GM23338 (cell line): Measurements from ENCODE around the gene PITPNC1. TPM values are rescaled to one million over a fixed set of nuclear protein-coding genes. Genes with fewer than 3 reads are reported as not detected.

ENCODE experiments used
- ATAC-seq: fragments of 200-7000 bp; cut with Tn5 transposase; 3 replicates; pipeline ENCODE4 v1.9.1; 2020
- DNase-seq: peaks from one replicate; pipeline ENCODE4 v3.0.0-alpha.2; 2015; ENCODE audit warnings: low spot score
- H2AFZ ChIP-seq: fragments of 200-600 bp; sonication (generic); 2 replicates; pipeline ENCODE4 v1.8.0; 2016; ENCODE audit warnings: antibody characterized with exemption, mild to moderate bottlenecking, moderate library complexity
- H3F3A ChIP-seq: fragments of 200-600 bp; sonication (generic); replicated peaks from 2 replicates; pipeline ENCODE4 v1.8.0; 2017; ENCODE audit warnings: antibody characterized with exemption, mixed run types, low read depth
- H3K27ac ChIP-seq: fragments of 200-600 bp; sonication (generic); 2 replicates; pipeline ENCODE4 v1.6.1; 2016; ENCODE audit warnings: low read depth
- H3K27me3 ChIP-seq: fragments of 200-600 bp; sonication (generic); 2 replicates; pipeline ENCODE4 v1.8.0; 2016; ENCODE audit warnings: mild to moderate bottlenecking, mixed run types, moderate library complexity; ENCODE audit not compliant: insufficient read depth
- H3K36me3 ChIP-seq: fragments of 200-600 bp; sonication (generic); 2 replicates; pipeline ENCODE4 v1.8.0; 2016; ENCODE audit warnings: mild to moderate bottlenecking; ENCODE audit not compliant: insufficient read depth
- H3K4me1 ChIP-seq: fragments of 200-600 bp; sonication (generic); 2 replicates; pipeline ENCODE4 v1.8.0; 2016; ENCODE audit warnings: mild to moderate bottlenecking, moderate library complexity; ENCODE audit not compliant: insufficient read depth
- H3K4me2 ChIP-seq: fragments of 200-600 bp; sonication (generic); 2 replicates; pipeline ENCODE4 v1.7.1; 2017; ENCODE audit warnings: mixed run types
- H3K4me3 ChIP-seq: fragments of 200-600 bp; sonication (generic); 2 replicates; pipeline ENCODE4 v1.6.1; 2016; ENCODE audit warnings: mixed run types
- H3K79me2 ChIP-seq: fragments of 200-600 bp; sonication (generic); replicated peaks from 2 replicates; pipeline ENCODE4 v1.8.0; 2017; ENCODE audit warnings: mild to moderate bottlenecking; ENCODE audit not compliant: insufficient read depth
- H3K9me2 ChIP-seq: fragments of 200-600 bp; sonication (generic); 2 replicates; pipeline ENCODE4 v1.8.0; 2017; ENCODE audit not compliant: insufficient read depth
- H4K20me1 ChIP-seq: fragments of 200-600 bp; sonication (generic); replicated peaks from 2 replicates; pipeline ENCODE4 v1.8.0; 2017; ENCODE audit warnings: mild to moderate bottlenecking; ENCODE audit not compliant: insufficient read depth
- H3K27ac Mint-ChIP-seq: 2 replicates; pipeline ENCODE4 v1.8.0; 2020; ENCODE audit warnings: inconsistent platforms, mild to moderate bottlenecking, moderate library complexity, mixed read lengths
- H3K27me3 Mint-ChIP-seq: 3 replicates; pipeline ENCODE4 v1.8.0; 2022; ENCODE audit warnings: low read depth, mild to moderate bottlenecking, moderate library complexity, mixed read lengths, inconsistent platforms; ENCODE audit not compliant: insufficient read depth, poor library complexity
- H3K36me3 Mint-ChIP-seq: 3 replicates; pipeline ENCODE4 v1.8.0; 2021; ENCODE audit warnings: low read depth, mild to moderate bottlenecking, inconsistent platforms, moderate library complexity, mixed read lengths
- H3K4me1 Mint-ChIP-seq: 3 replicates; pipeline ENCODE4 v1.8.0; 2020; ENCODE audit warnings: mild to moderate bottlenecking, inconsistent platforms, mixed read lengths
- H3K4me3 Mint-ChIP-seq: 3 replicates; pipeline ENCODE4 v1.8.0; 2021; ENCODE audit warnings: moderate library complexity, mild to moderate bottlenecking, inconsistent platforms, mixed read lengths
- H3K9me3 Mint-ChIP-seq: 3 replicates; pipeline ENCODE4 v1.8.0; 2020; ENCODE audit warnings: moderate library complexity, mild to moderate bottlenecking, inconsistent platforms, mixed read lengths
- CREB1 ChIP-seq: fragments of 250-450 bp; sonication (Bioruptor Pico); IDR thresholded peaks from 2 replicates; pipeline ENCODE4 v1.5.0; 2020; ENCODE audit warnings: low read depth, mild to moderate bottlenecking, moderate library complexity
- EZH2phosphoT487 ChIP-seq: fragments of 200-600 bp; sonication (generic); IDR thresholded peaks from one replicate; pipeline ENCODE4 v1.8.1; 2018; ENCODE audit warnings: antibody characterized with exemption; ENCODE audit not compliant: unreplicated experiment
- JUNB ChIP-seq: IDR thresholded peaks from one replicate; pipeline ENCODE4 v1.6.1; 2016; ENCODE audit warnings: antibody characterized with exemption; ENCODE audit not compliant: unreplicated experiment
- NANOG ChIP-seq: IDR thresholded peaks from 2 replicates; pipeline ENCODE4 v1.6.1; 2016; ENCODE audit warnings: antibody characterized with exemption, borderline replicate concordance
- ZNF331 ChIP-seq: fragments of 250-450 bp; sonication (Bioruptor Pico); IDR thresholded peaks from 2 replicates; pipeline ENCODE4 v1.5.0; 2020; ENCODE audit warnings: low read depth, mild to moderate bottlenecking, moderate library complexity
- polyA plus RNA-seq: library from polyadenylated mRNA; unstranded; fragments of >200 nt; fragmentation: Nextera tagmentation; extraction: Ambion mirVana; gene quantifications from 2 replicates; pipeline ENCODE4 v1.2.1, GENCODE V29; 2016
- total RNA-seq: library from RNA; depleted of rRNA; stranded (reverse); fragments of >200 nt; shearing (Covaris generic); gene quantifications from 2 replicates; pipeline ENCODE4 v1.2.3, GENCODE V29; 2014
- TF ChIP-seq, protein P1 (sequence below): IDR thresholded peaks from one replicate; pipeline ENCODE4 v1.6.1; 2018; ENCODE audit warnings: antibody characterized with exemption; ENCODE audit not compliant: unreplicated experiment
- TF ChIP-seq, protein P2 (sequence below), 2 experiments: fragments of 200-600 bp in 1 of 2; sonication (generic) in 1 of 2; conservative IDR thresholded peaks; 2 replicates each; pipeline versions ENCODE4 v1.5.1 to v1.6.1; 2016 to 2017; ENCODE audit warnings: antibody characterized with exemption in 2 of 2, low read depth in 2 of 2, mild to moderate bottlenecking in 2 of 2, moderate library complexity in 1 of 2
- TF ChIP-seq, protein P3 (sequence below): IDR thresholded peaks from 2 replicates; pipeline ENCODE4 v1.6.1; 2016; ENCODE audit warnings: antibody characterized with exemption

The PITPNC1 gene
- total and polyA plus RNA-seq, 2 experiments from 2014 or later: 23.0 to 32.6 TPM

DNA sequence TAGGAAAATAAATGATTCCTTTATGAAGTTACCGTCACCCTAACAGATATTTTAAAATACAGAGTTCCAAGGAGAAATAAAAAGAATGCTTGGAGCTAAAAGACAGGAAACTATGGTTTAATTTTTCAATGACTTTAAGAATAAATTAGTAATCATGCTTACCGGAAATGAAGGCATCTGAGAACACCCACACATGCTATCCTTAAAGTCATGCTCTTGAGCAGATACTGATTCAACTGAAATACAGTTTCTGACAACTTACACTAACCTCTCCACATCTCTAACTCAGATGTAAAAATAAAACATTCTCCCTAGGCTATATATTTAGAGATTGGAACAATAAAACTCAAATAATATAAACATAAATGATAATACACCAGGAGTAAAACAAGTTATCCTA lies 18.5 kb upstream of the PITPNC1 start:
- H3K9me3 Mint-ChIP-seq: no peaks in the 10 kb centered on the region
- Histone ChIP-seq H2AFZ (no peak overlapping the region), H4K20me1 (peaks cover 28% of the 10 kb centered on the region), H3K27me3 (no peaks in the 10 kb centered on the region), H3K4me3 (no peak overlapping the region), H3K27ac (peak overlapping the region; percentile 2; the same call in 1 of the 2 replicates), H3K9me2 (no peaks in the 10 kb centered on the region), H3K79me2 (peaks cover 92% of the 10 kb centered on the region), H3F3A (0 out of 2 replicates have a peak, but pooled peaks cover 9% of the 10 kb centered on the region), H3K36me3 (peaks cover 5% of the 10 kb centered on the region), H3K4me1 (peaks cover 12% of the 10 kb centered on the region), H3K4me2 (no peak overlapping the region)
- H3K4me3 Mint-ChIP-seq: no peak overlapping the region
- peaks cover 30% of the 10 kb centered on the region for H3K4me1 Mint-ChIP-seq
- H3K27me3 Mint-ChIP-seq: peaks cover 1% of the 10 kb centered on the region
- no peak overlapping the region for H3K27ac Mint-ChIP-seq
- TF ChIP-seq JUNB: no peak
- no peak for ATAC-seq
- no peak for DNase-seq
- H3K36me3 Mint-ChIP-seq: peaks cover 68% of the 10 kb centered on the region

DNA sequence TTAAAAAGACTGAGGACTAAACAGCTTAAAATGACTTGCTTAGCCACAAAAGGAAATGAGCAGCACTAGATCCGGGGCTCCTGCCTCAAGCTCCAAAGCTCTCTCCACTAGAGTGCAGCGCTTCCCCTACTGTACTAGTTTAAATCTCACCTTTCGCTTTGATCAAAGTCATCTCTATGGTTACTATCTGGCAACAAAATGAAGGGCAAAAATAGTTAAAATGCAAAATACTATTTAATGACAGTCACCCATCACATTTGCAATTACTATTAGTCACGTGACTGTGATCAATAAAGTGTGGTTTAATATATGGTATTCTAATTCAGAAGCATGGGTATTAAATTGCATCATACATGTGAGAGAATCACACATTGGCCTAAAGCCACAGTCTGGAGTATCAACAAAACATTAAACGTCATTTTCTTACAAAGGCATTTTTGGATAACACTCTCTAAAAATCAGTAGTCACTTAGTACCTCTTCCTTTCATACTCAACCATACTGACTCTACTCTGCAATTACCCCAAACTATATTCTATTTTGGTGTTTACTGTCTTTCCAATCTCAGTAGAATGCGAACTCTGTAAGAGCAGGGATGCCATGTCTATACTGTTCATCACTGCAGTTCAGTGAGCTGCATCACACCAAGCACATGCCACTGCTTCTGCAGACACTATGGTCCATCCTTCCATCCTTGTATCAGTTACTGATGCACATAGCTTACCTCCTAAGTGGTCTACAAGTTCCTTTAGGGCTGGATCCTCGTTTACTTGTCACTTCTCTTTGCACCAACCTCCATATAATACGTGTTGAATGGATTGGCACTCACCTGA lies 16.9 kb upstream of the PITPNC1 start:
- H3K4me3 Mint-ChIP-seq: no peak overlapping the region
- Histone ChIP-seq H3K4me2 (no peak overlapping the region), H3F3A (peaks cover 7% of the 10 kb centered on the region; the same call in 1 of the 2 replicates), H3K9me2 (no peaks in the 10 kb centered on the region), H2AFZ (no peak overlapping the region), H3K27me3 (no peaks in the 10 kb centered on the region), H3K27ac (peak overlapping the region; percentile 23; the same call in 1 of the 2 replicates), H3K36me3 (peaks cover 5% of the 10 kb centered on the region), H3K79me2 (peaks cover 98% of the 10 kb centered on the region), H3K4me1 (peaks cover 8% of the 10 kb centered on the region), H4K20me1 (peaks cover 38% of the 10 kb centered on the region), H3K4me3 (no peak overlapping the region)
- ATAC-seq: peak; percentile 83
- TF ChIP-seq EZH2phosphoT487 (no peak), CREB1 (no peak), NANOG (no peak), ZNF331 (CRISPR knock-in tag) (no peak)
- TF ChIP-seq, protein P1, sequence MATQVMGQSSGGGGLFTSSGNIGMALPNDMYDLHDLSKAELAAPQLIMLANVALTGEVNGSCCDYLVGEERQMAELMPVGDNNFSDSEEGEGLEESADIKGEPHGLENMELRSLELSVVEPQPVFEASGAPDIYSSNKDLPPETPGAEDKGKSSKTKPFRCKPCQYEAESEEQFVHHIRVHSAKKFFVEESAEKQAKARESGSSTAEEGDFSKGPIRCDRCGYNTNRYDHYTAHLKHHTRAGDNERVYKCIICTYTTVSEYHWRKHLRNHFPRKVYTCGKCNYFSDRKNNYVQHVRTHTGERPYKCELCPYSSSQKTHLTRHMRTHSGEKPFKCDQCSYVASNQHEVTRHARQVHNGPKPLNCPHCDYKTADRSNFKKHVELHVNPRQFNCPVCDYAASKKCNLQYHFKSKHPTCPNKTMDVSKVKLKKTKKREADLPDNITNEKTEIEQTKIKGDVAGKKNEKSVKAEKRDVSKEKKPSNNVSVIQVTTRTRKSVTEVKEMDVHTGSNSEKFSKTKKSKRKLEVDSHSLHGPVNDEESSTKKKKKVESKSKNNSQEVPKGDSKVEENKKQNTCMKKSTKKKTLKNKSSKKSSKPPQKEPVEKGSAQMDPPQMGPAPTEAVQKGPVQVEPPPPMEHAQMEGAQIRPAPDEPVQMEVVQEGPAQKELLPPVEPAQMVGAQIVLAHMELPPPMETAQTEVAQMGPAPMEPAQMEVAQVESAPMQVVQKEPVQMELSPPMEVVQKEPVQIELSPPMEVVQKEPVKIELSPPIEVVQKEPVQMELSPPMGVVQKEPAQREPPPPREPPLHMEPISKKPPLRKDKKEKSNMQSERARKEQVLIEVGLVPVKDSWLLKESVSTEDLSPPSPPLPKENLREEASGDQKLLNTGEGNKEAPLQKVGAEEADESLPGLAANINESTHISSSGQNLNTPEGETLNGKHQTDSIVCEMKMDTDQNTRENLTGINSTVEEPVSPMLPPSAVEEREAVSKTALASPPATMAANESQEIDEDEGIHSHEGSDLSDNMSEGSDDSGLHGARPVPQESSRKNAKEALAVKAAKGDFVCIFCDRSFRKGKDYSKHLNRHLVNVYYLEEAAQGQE: no peak
- TF ChIP-seq, protein P2, sequence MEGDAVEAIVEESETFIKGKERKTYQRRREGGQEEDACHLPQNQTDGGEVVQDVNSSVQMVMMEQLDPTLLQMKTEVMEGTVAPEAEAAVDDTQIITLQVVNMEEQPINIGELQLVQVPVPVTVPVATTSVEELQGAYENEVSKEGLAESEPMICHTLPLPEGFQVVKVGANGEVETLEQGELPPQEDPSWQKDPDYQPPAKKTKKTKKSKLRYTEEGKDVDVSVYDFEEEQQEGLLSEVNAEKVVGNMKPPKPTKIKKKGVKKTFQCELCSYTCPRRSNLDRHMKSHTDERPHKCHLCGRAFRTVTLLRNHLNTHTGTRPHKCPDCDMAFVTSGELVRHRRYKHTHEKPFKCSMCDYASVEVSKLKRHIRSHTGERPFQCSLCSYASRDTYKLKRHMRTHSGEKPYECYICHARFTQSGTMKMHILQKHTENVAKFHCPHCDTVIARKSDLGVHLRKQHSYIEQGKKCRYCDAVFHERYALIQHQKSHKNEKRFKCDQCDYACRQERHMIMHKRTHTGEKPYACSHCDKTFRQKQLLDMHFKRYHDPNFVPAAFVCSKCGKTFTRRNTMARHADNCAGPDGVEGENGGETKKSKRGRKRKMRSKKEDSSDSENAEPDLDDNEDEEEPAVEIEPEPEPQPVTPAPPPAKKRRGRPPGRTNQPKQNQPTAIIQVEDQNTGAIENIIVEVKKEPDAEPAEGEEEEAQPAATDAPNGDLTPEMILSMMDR (conservative IDR thresholded peaks at IDR 0.05; ENCODE audit: low read depth in 2 of 2): peak; percentile 60 to 62
- TF ChIP-seq, protein P3, sequence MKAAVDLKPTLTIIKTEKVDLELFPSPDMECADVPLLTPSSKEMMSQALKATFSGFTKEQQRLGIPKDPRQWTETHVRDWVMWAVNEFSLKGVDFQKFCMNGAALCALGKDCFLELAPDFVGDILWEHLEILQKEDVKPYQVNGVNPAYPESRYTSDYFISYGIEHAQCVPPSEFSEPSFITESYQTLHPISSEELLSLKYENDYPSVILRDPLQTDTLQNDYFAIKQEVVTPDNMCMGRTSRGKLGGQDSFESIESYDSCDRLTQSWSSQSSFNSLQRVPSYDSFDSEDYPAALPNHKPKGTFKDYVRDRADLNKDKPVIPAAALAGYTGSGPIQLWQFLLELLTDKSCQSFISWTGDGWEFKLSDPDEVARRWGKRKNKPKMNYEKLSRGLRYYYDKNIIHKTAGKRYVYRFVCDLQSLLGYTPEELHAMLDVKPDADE: no peak
- peak; percentile 75 for DNase-seq
- peaks cover 1% of the 10 kb centered on the region for H3K27me3 Mint-ChIP-seq
- H3K4me1 Mint-ChIP-seq: peaks cover 23% of the 10 kb centered on the region
- H3K36me3 Mint-ChIP-seq: peaks cover 61% of the 10 kb centered on the region
- H3K27ac Mint-ChIP-seq: peak overlapping the region; percentile 23; the same call in 1 of the 2 replicates
- no peaks in the 10 kb centered on the region for H3K9me3 Mint-ChIP-seq
